Esophagus squamous epithelium (tissue), 4 donors: ENCODE data around the gene DGAT2L6.

Source experiments
- POLR2A ChIP-seq, 4 donors: fragments of 450-650 bp; IDR thresholded peaks; one replicate each; pipeline ENCODE4 v1.6.1; 2017; ENCODE audit warnings: antibody characterized with exemption in 4 of 4, mild to moderate bottlenecking in 4 of 4, moderate library complexity in 3 of 4
- TF ChIP-seq, protein P1 (sequence below), 6 experiments: fragments of 450-650 bp in 4 of 6; fragments of 200-600 bp in 2 of 6; sonication (generic) in 2 of 6; IDR thresholded peaks; one replicate each; pipeline ENCODE4 v1.5.1; 2016 to 2019; ENCODE audit warnings: antibody characterized with exemption in 6 of 6, mild to moderate bottlenecking in 4 of 6, moderate library complexity in 4 of 6

DNA sequence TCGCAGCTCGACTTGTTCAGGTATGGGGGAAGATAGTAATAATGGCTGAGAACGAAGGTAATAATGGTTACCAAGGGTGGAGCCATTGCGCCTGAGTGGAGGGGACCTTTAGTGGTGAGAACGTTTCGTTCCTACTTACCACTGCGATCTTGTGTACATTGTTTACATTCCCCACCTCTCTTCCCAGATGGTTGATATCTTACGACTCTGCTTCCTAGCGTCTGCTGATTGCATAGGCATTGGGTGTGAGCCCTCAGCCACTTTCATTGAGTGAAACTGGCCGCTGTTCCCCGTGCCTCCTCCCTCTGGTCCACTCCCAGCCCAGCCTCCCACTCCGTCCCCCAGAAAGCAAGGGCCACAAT is 43.2 kb upstream of the DGAT2L6 start:
- TF ChIP-seq, protein P1, sequence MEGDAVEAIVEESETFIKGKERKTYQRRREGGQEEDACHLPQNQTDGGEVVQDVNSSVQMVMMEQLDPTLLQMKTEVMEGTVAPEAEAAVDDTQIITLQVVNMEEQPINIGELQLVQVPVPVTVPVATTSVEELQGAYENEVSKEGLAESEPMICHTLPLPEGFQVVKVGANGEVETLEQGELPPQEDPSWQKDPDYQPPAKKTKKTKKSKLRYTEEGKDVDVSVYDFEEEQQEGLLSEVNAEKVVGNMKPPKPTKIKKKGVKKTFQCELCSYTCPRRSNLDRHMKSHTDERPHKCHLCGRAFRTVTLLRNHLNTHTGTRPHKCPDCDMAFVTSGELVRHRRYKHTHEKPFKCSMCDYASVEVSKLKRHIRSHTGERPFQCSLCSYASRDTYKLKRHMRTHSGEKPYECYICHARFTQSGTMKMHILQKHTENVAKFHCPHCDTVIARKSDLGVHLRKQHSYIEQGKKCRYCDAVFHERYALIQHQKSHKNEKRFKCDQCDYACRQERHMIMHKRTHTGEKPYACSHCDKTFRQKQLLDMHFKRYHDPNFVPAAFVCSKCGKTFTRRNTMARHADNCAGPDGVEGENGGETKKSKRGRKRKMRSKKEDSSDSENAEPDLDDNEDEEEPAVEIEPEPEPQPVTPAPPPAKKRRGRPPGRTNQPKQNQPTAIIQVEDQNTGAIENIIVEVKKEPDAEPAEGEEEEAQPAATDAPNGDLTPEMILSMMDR (IDR thresholded peaks at IDR 0.05): no peak
- no peak for TF ChIP-seq POLR2A (IDR thresholded peaks at IDR 0.05)
